ENCODE data around the gene HMGCR.

GRCh38 chr5:75363726-75364495 is 26.9 kb downstream of the HMGCR start:
- TF ChIP-seq CTCF (conservative IDR thresholded peaks at IDR 0.05; ENCODE audit: low read depth in 2 of 2) (no peak), CREB1 (CRISPR knock-in tag; IDR thresholded peaks at IDR 0.05; ENCODE audit: low read depth) (no peak), POLR2AphosphoS5 (IDR thresholded peaks at IDR 0.05; ENCODE audit: low read depth) (no peak; the same call in 1 of the 2 replicates), EZH2phosphoT487 (IDR thresholded peaks at IDR 0.05; ENCODE audit: unreplicated experiment) (no peak), EZH2 (IDR thresholded peaks at IDR 0.05; ENCODE audit: low read depth, unreplicated experiment) (no peak), REST (IDR thresholded peaks at IDR 0.05; ENCODE audit: unreplicated experiment) (no peak), ETS1 (IDR thresholded peaks at IDR 0.05) (no peak)

All from GM23338 (cell line).